Measurements from ENCODE around the gene VEGFA.

VEGFA gene

GRCh38 chr6:43805699-43806042 is 35.7 kb downstream of the VEGFA start:
- no peak for DNase-seq (ENCODE audit: extremely low spot score)
- CTCF ChIA-PET, result no interaction called here
- TF ChIP-seq BHLHE40 (IDR thresholded peaks at IDR 0.05; ENCODE audit: borderline replicate concordance) (no peak), FOXM1 (IDR thresholded peaks at IDR 0.05; ENCODE audit: borderline replicate concordance) (no peak), NFRKB (IDR thresholded peaks at IDR 0.05) (no peak), FOXK2 (IDR thresholded peaks at IDR 0.05) (no peak), ZNF384 (IDR thresholded peaks at IDR 0.05) (no peak), ELF4 (IDR thresholded peaks at IDR 0.05) (no peak), CTBP1 (IDR thresholded peaks at IDR 0.05; ENCODE audit: borderline replicate concordance) (no peak), SP1 (IDR thresholded peaks at IDR 0.05) (no peak), FOXA1 (IDR thresholded peaks at IDR 0.05) (no peak), ARNT (IDR thresholded peaks at IDR 0.05) (no peak), LEF1 (IDR thresholded peaks at IDR 0.05; ENCODE audit: borderline replicate concordance) (no peak), HDGF (IDR thresholded peaks at IDR 0.05; ENCODE audit: borderline replicate concordance) (no peak), PKNOX1 (IDR thresholded peaks at IDR 0.05) (no peak), TARDBP (IDR thresholded peaks at IDR 0.05) (no peak), SUZ12 (IDR thresholded peaks at IDR 0.05) (no peak), L3MBTL2 (conservative IDR thresholded peaks at IDR 0.05) (no peak)
- POLR2A ChIA-PET, result no interaction called here

DNA sequence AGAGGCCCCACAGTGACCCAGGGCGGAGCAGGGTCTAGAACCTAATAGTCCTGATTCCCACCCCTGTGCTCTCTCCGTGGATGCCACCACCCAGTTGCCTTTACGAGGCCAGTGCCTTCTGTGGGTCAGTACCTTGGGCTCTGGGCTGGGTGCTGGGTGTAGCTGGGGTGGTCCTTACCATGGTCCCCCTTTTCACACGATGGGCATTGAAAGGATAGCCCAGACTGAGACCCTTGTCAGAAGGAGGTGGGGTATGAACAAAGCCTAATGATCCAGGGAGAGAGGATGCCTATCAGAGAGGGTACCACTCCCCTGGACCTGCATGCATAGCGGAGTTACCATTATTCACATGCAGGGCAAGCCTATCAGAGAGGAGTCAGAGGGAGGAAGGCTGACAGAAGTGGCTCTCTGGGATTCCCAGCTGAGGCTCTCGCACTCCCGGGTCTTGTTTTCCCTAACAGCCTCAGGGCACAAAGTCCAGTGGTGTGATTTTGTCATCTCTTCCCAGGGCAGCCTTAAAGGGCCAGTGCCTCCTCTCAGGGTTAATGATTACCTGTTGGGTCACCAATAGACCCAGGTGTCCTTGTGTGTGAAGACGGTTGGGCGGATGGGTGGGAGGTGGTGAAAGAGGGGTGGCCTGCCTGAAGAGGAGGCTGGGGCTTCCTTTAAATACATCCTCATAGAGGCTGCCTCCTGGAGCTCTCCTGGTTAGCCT is 36.2 kb downstream of the VEGFA start:
- DNase-seq (ENCODE audit: extremely low spot score), result no peak
- CTCF ChIA-PET, result interaction anchor here (0.9 to 1.3 kb wide), 2 partner anchors 11 to 19 kb away, joined by 3 read pairs; no protein-coding TSS in a partner anchor
- TF ChIP-seq SP1 (IDR thresholded peaks at IDR 0.05), result no peak
- no peak for TF ChIP-seq L3MBTL2 (conservative IDR thresholded peaks at IDR 0.05)
- no peak for TF ChIP-seq NFRKB (IDR thresholded peaks at IDR 0.05)
- no peak for TF ChIP-seq CTBP1 (IDR thresholded peaks at IDR 0.05; ENCODE audit: borderline replicate concordance)
- TF ChIP-seq TARDBP (IDR thresholded peaks at IDR 0.05), result no peak
- TF ChIP-seq FOXA1 (IDR thresholded peaks at IDR 0.05), result no peak
- no peak for TF ChIP-seq ELF4 (IDR thresholded peaks at IDR 0.05)
- TF ChIP-seq FOXM1 (IDR thresholded peaks at IDR 0.05; ENCODE audit: borderline replicate concordance), result no peak
- POLR2A ChIA-PET, result no interaction called here

- ChIA-PET POLR2A (no interaction called here), CTCF (interaction anchor here (0.9 to 1.3 kb wide), 4 partner anchors 11 to 272 kb away, joined by 3 read pairs; no protein-coding TSS in a partner anchor)
- DNase-seq (ENCODE audit: extremely low spot score), result no peak
- TF ChIP-seq L3MBTL2 (conservative IDR thresholded peaks at IDR 0.05), result no peak
- TF ChIP-seq LEF1 (IDR thresholded peaks at IDR 0.05; ENCODE audit: borderline replicate concordance), result no peak
- TF ChIP-seq NFRKB (IDR thresholded peaks at IDR 0.05), result no peak
- no peak for TF ChIP-seq SP1 (IDR thresholded peaks at IDR 0.05)
- TF ChIP-seq HDGF (IDR thresholded peaks at IDR 0.05; ENCODE audit: borderline replicate concordance), result no peak
- no peak for TF ChIP-seq FOXM1 (IDR thresholded peaks at IDR 0.05; ENCODE audit: borderline replicate concordance)
- no peak for TF ChIP-seq ELF4 (IDR thresholded peaks at IDR 0.05)
- TF ChIP-seq ZNF384 (IDR thresholded peaks at IDR 0.05), result no peak
- no peak for TF ChIP-seq SUZ12 (IDR thresholded peaks at IDR 0.05)
Measured at GRCh38 chr6:43806758-43807227, 36.8 kb downstream of the VEGFA start.

DNA sequence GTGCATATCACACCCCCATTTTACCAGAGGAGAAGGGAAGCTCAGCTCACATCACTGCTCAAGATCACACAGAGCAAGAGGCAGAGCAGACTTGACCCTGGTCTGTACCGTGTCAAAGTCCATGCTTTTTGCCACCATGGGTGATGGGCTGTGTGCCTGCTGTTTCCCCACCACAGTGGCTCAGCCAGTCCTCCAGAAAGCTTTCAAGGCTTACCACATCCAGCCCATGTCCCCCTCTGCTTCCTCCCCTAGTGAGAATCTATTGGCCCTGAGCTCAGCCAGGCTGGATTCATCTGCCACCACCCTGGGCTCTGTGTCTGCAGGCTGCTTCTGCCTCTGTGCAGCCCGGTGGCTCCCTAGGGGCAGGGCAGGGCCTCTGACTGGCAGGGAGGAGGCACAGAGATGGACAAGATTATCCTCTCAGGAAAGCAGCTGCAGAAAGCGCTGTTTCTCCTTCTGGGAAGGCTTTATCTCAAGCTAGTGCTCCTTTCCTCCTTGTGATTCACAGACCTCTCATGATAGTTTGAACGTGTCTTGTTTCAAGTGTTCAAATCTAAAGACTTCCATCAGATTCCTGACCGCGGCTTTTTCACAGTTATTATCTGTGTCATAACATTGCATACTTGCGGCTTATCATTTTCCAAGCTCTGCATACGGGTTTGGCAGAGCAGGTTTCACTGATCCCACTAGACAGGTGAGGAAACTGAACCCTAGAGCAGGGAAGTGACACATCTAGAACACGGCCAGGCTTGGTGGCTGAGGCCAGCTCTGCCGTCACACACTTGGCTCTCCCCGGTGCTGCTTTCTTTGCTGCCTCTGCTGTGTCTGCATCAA is 37.4 kb downstream of the VEGFA start:
- POLR2A ChIA-PET, result interaction anchor here (0.7 kb wide), 2 partner anchors 117 to 172 kb away, joined by 3 to 4 read pairs; partner anchors contain the start of gene MAD2L1BP
- TF ChIP-seq L3MBTL2 (conservative IDR thresholded peaks at IDR 0.05) (no peak), FOXA1 (IDR thresholded peaks at IDR 0.05) (no peak), LEF1 (IDR thresholded peaks at IDR 0.05; ENCODE audit: borderline replicate concordance) (no peak), SUZ12 (IDR thresholded peaks at IDR 0.05) (no peak), TARDBP (IDR thresholded peaks at IDR 0.05) (no peak), SP1 (IDR thresholded peaks at IDR 0.05) (no peak), CTBP1 (IDR thresholded peaks at IDR 0.05; ENCODE audit: borderline replicate concordance) (no peak), PKNOX1 (IDR thresholded peaks at IDR 0.05) (no peak), BHLHE40 (IDR thresholded peaks at IDR 0.05; ENCODE audit: borderline replicate concordance) (no peak), ELF4 (IDR thresholded peaks at IDR 0.05) (no peak), FOXK2 (IDR thresholded peaks at IDR 0.05) (no peak), FOXM1 (IDR thresholded peaks at IDR 0.05; ENCODE audit: borderline replicate concordance) (no peak), ZNF384 (IDR thresholded peaks at IDR 0.05) (no peak), ARNT (IDR thresholded peaks at IDR 0.05) (no peak), NFRKB (IDR thresholded peaks at IDR 0.05) (no peak), HDGF (IDR thresholded peaks at IDR 0.05; ENCODE audit: borderline replicate concordance) (no peak)
- no peak for DNase-seq (ENCODE audit: extremely low spot score)
- CTCF ChIA-PET, result interaction anchor here (0.9 to 1.3 kb wide), 5 partner anchors 10 to 271 kb away, joined by 3 to 4 read pairs (median 3); no protein-coding TSS in a partner anchor

- ChIA-PET POLR2A (no interaction called here), CTCF (interaction anchor here (1.0 kb wide), 1 partner anchor 12 kb away, joined by 4 read pairs; no protein-coding TSS in a partner anchor)
- TF ChIP-seq FOXA1 (IDR thresholded peaks at IDR 0.05) (no peak), FOXK2 (IDR thresholded peaks at IDR 0.05) (no peak), ZNF384 (IDR thresholded peaks at IDR 0.05) (no peak), PKNOX1 (IDR thresholded peaks at IDR 0.05) (no peak), L3MBTL2 (conservative IDR thresholded peaks at IDR 0.05) (no peak), ELF4 (IDR thresholded peaks at IDR 0.05) (no peak), HDGF (IDR thresholded peaks at IDR 0.05; ENCODE audit: borderline replicate concordance) (no peak), NFRKB (IDR thresholded peaks at IDR 0.05) (no peak), FOXM1 (IDR thresholded peaks at IDR 0.05; ENCODE audit: borderline replicate concordance) (no peak)
- DNase-seq (ENCODE audit: extremely low spot score), result no peak
Measured at GRCh38 chr6:43808412-43808811, 38.4 kb downstream of the VEGFA start.

All from HEK293T (cell line).